ENCODE results near the gene C1orf74.

DNA sequence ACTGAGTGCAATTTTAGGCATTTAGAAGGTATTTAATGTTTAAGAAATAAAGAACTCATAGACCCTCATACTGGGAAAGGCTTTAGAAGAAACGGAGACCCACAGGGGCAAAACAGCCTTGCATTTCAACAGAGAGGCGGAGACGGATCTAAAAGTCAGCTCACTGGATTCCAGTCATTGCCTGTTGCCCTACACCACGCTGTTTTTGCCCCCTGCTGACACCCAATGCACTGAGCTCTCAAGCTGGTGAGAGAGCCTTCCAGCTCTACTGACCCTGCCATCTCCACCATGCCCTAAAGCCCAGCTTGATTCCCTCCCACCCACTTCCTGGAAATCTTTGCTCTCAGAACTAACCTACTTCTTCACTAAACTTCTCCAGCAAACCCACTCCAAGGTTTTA is 35.7 kb downstream of the C1orf74 start:
- TF ChIP-seq CTCF (IDR thresholded peaks at IDR 0.05), result no peak
- TF ChIP-seq POLR2A (IDR thresholded peaks at IDR 0.05), result no peak
